Prostate gland (tissue), 2 donors: ENCODE results near the gene EMP1.

Experiments
- POLR2A ChIP-seq: fragments of 450-650 bp; IDR thresholded peaks from one replicate; pipeline ENCODE4 v1.6.1; 2016; ENCODE audit warnings: antibody characterized with exemption, mild to moderate bottlenecking
- POLR2AphosphoS5 ChIP-seq: sonication (generic); formaldehyde crosslinking; IDR thresholded peaks from one replicate; pipeline ENCODE4 v1.6.1; 2017; ENCODE audit warnings: antibody characterized with exemption
- TF ChIP-seq, protein P1 (sequence below), 4 experiments: fragments of 200-600 bp in 2 of 4; fragments of 450-650 bp in 2 of 4; sonication (generic) in 2 of 4; IDR thresholded peaks; 1 replicate in 3 of 4; 2 replicates in 1 of 4; pipeline ENCODE4 v1.5.1; 2016 to 2019; ENCODE audit warnings: antibody characterized with exemption in 4 of 4, mild to moderate bottlenecking in 2 of 4, moderate library complexity in 2 of 4

DNA sequence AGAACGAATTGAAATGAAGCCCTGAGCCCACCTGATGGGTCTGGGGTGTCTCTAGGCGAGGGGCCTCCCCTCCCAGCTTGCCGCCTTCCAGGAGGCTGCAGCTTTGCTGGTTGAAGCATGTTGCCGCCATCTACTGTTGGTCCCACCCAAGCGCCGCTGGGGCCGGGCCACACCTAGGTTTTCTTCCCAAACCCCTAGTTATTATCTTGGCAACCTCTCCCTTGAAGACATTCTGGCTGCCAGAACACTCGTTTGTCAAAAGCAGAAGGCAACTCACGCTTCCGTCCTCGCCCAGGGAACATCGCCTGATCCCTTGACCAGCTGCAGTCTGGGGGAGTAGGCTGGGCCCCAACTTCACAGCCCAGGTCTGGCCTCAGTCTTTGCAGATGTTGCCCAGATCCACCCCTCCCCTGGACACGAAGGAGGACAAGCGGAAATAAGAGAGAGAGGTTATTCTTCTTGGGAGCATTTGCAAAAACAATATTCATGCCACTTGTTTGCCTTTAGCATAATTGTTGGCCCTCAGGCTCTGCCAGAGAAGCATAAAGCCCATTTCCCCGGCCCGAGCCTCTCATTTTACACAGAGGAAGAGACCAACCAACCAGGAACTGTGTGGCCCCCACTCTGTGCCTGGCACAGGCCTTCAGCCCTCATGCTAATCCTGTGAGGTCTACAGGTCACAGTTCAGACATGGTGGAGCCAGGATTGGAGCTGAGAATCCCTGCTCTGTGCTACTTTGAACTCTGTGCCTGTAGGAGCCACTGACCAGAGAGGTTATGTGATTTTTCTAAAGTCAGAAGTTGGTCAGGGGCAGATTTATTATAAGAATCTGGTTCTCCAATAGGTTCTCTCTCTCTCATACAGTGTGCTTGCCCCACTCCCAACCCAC is 6.8 kb downstream of the EMP1 start:
- TF ChIP-seq, protein P1, sequence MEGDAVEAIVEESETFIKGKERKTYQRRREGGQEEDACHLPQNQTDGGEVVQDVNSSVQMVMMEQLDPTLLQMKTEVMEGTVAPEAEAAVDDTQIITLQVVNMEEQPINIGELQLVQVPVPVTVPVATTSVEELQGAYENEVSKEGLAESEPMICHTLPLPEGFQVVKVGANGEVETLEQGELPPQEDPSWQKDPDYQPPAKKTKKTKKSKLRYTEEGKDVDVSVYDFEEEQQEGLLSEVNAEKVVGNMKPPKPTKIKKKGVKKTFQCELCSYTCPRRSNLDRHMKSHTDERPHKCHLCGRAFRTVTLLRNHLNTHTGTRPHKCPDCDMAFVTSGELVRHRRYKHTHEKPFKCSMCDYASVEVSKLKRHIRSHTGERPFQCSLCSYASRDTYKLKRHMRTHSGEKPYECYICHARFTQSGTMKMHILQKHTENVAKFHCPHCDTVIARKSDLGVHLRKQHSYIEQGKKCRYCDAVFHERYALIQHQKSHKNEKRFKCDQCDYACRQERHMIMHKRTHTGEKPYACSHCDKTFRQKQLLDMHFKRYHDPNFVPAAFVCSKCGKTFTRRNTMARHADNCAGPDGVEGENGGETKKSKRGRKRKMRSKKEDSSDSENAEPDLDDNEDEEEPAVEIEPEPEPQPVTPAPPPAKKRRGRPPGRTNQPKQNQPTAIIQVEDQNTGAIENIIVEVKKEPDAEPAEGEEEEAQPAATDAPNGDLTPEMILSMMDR (IDR thresholded peaks at IDR 0.05): no peak
- no peak for TF ChIP-seq POLR2A
- no peak for TF ChIP-seq POLR2AphosphoS5
